Keratinocyte (primary cell): ENCODE measurements around the gene DKC1. TPM values are rescaled to one million over a fixed set of nuclear protein-coding genes. Genes with fewer than 3 reads are reported as not detected.

ENCODE experiments used
- DNase-seq: peaks from one replicate; pipeline ENCODE4 v3.0.0-alpha.2; 2011; ENCODE audit warnings: low read depth, missing footprints, low spot score
- FAIRE-seq: peaks from 2 replicates; lab custom pipeline; 2011; peaks lifted over from hg19 to GRCh38; lab: Jason Lieb, UNC
- H2AFZ ChIP-seq: 2 replicates; pipeline ENCODE4 v1.6.0; 2012; ENCODE audit warnings: low read length, control low read depth, inconsistent platforms; ENCODE audit not compliant: control insufficient read depth
- H3K27ac ChIP-seq: 2 replicates; pipeline ENCODE4 v1.5.1; 2011; ENCODE audit warnings: low read length; ENCODE audit not compliant: control insufficient read depth, insufficient read depth
- H3K27me3 ChIP-seq: 3 replicates; pipeline ENCODE4 v1.6.0; 2011; ENCODE audit warnings: low read length; ENCODE audit not compliant: control insufficient read depth, insufficient read depth; ENCODE audit errors: extremely low read depth
- H3K36me3 ChIP-seq, 2 experiments: 2 replicates in 1 of 2; 3 replicates in 1 of 2; pipeline ENCODE4 v1.5.1; 2011; ENCODE audit warnings: low read length in 2 of 2, mild to moderate bottlenecking in 1 of 2; ENCODE audit not compliant: control insufficient read depth in 2 of 2, insufficient read depth in 2 of 2; ENCODE audit errors: extremely low read depth in 1 of 2
- H3K4me1 ChIP-seq: 3 replicates; pipeline ENCODE4 v1.5.1; 2011; ENCODE audit warnings: low read length; ENCODE audit not compliant: control insufficient read depth, insufficient read depth; ENCODE audit errors: extremely low read depth
- H3K4me2 ChIP-seq: 3 replicates; pipeline ENCODE4 v1.6.0; 2011; ENCODE audit warnings: low read depth, low read length; ENCODE audit not compliant: control insufficient read depth, insufficient read depth; ENCODE audit errors: extremely low read depth
- H3K4me3 ChIP-seq, 3 experiments: fragments of 200-600 bp in 1 of 3; sonication (generic) in 1 of 3; 2 replicates in 2 of 3; 3 replicates in 1 of 3; pipeline ENCODE4 v1.5.1; 2011 to 2016; ENCODE audit warnings: low read length in 3 of 3, mild to moderate bottlenecking in 3 of 3, control low read depth in 2 of 3, inconsistent platforms in 1 of 3, low read depth in 1 of 3, mixed read lengths in 1 of 3, mixed run types in 1 of 3, moderate library complexity in 1 of 3; ENCODE audit not compliant: control insufficient read depth in 2 of 3, insufficient read depth in 2 of 3; ENCODE audit errors: extremely low read depth in 1 of 3
- H3K79me2 ChIP-seq: 2 replicates; pipeline ENCODE4 v1.6.0; 2012; ENCODE audit warnings: low read length; ENCODE audit not compliant: control insufficient read depth, insufficient read depth
- H3K9ac ChIP-seq: 3 replicates; pipeline ENCODE4 v1.6.0; 2011; ENCODE audit warnings: low read length; ENCODE audit not compliant: control insufficient read depth, insufficient read depth; ENCODE audit errors: extremely low read depth
- H3K9me1 ChIP-seq: 3 replicates; pipeline ENCODE4 v1.6.0; 2011; ENCODE audit warnings: low read length; ENCODE audit not compliant: control insufficient read depth, insufficient read depth; ENCODE audit errors: extremely low read depth
- H3K9me3 ChIP-seq: 2 replicates; pipeline ENCODE4 v1.5.1; 2012; ENCODE audit warnings: low read depth, low read length; ENCODE audit not compliant: control insufficient read depth
- H4K20me1 ChIP-seq: 3 replicates; pipeline ENCODE4 v1.6.0; 2011; ENCODE audit warnings: low read length; ENCODE audit not compliant: control insufficient read depth, insufficient read depth; ENCODE audit errors: extremely low read depth
- CTCF ChIP-seq, 3 experiments: IDR thresholded peaks in 1 of 3; conservative IDR thresholded peaks in 1 of 3; optimal IDR thresholded peaks in 1 of 3; 2 replicates in 2 of 3; 3 replicates in 1 of 3; pipeline versions ENCODE3 to v1.5.1; 2011; ENCODE audit warnings: low read length in 3 of 3, mild to moderate bottlenecking in 3 of 3, moderate library complexity in 2 of 3, control low read depth in 1 of 3, inconsistent platforms in 1 of 3; ENCODE audit not compliant: insufficient read depth in 2 of 3; ENCODE audit errors: extremely low read depth in 1 of 3
- EZH2 ChIP-seq: IDR thresholded peaks from one replicate; pipeline ENCODE4 v1.6.1; 2012; ENCODE audit warnings: inconsistent platforms, mild to moderate bottlenecking, low read length, moderate library complexity
- dilution Hi-C: fragments of 300-500 bp; cut with MboI; formaldehyde crosslinking; loops from one replicate; pipeline ENCODE4 v1.7.0; 2020; ENCODE audit warnings: low sequenced_read_pairs; ENCODE audit not compliant: extremely low pct_ligation_motif_present
- polyA plus RNA-seq, 5 experiments: library from polyadenylated mRNA; depleted of rRNA in 3 of 5; stranded (reverse) in 3 of 5; stranded (forward) in 1 of 5; unstranded in 1 of 5; fragments of >200 nt; gene quantifications; 1 replicate in 1 of 5; 2 replicates in 3 of 5; 3 replicates in 1 of 5; pipeline versions ENCODE4 v1.2.1 to v1.2.3, GENCODE V29; 2011 to 2012; ENCODE audit warnings: missing spikeins in 2 of 5, low read depth in 1 of 5, low replicate concordance in 1 of 5

Gene DKC1
- polyA plus RNA-seq, 1 donor (not counting 4 experiments of a cell fraction or from before 2014, with no cell fraction given): 80.7 TPM

- DNase-seq (no peak), FAIRE-seq (no peak)
- no peaks in the 10 kb centered on the region for H4K20me1 ChIP-seq
- TF ChIP-seq CTCF (optimal IDR thresholded peaks at IDR 0.05 in 1 of 3, IDR thresholded peaks at IDR 0.05 in 1 of 3, conservative IDR thresholded peaks at IDR 0.05 in 1 of 3; ENCODE audit: extremely low read depth in 1 of 3, insufficient read depth in 2 of 3, low read length in 3 of 3) (no peak), EZH2 (no peak)
- H3K4me2 ChIP-seq: no peak overlapping the region
- no peaks in the 10 kb centered on the region for H3K9me3 ChIP-seq
- H3K4me3 ChIP-seq: no peak overlapping the region
- no peaks in the 10 kb centered on the region for H3K79me2 ChIP-seq
- dilution Hi-C loops: no loop called here
- no peaks in the 10 kb centered on the region for H3K27me3 ChIP-seq
- no peaks in the 10 kb centered on the region for H3K9me1 ChIP-seq
- no peak overlapping the region for H2AFZ ChIP-seq
- H3K36me3 ChIP-seq: no peaks in the 10 kb centered on the region
- peaks cover 7% of the 10 kb centered on the region for H3K4me1 ChIP-seq
- no peak overlapping the region for H3K9ac ChIP-seq
- H3K27ac ChIP-seq: no peak overlapping the region
These were observed 22.7 kb upstream of the DKC1 start for GRCh38 chrX:154739952-154740465.

GRCh38 chrX:154742613-154743012 is 20.1 kb upstream of the DKC1 start:
- Histone ChIP-seq H3K4me2 (no peak overlapping the region), H3K36me3 (no peaks in the 10 kb centered on the region), H4K20me1 (no peaks in the 10 kb centered on the region), H3K4me3 (no peak overlapping the region), H3K27ac (no peak overlapping the region), H3K9me1 (no peaks in the 10 kb centered on the region), H3K9me3 (no peaks in the 10 kb centered on the region), H3K79me2 (no peaks in the 10 kb centered on the region), H3K4me1 (peaks cover 4% of the 10 kb centered on the region), H2AFZ (no peak overlapping the region), H3K27me3 (no peaks in the 10 kb centered on the region), H3K9ac (no peak overlapping the region)
- dilution Hi-C loops: no loop called here
- no peak for DNase-seq
- FAIRE-seq: no peak
- TF ChIP-seq EZH2: no peak
- TF ChIP-seq CTCF (optimal IDR thresholded peaks at IDR 0.05 in 1 of 3, IDR thresholded peaks at IDR 0.05 in 1 of 3, conservative IDR thresholded peaks at IDR 0.05 in 1 of 3; ENCODE audit: extremely low read depth in 1 of 3, insufficient read depth in 2 of 3, low read length in 3 of 3): no peak
